ENCODE results near the gene C5orf58.

The C5orf58 gene, protein sequence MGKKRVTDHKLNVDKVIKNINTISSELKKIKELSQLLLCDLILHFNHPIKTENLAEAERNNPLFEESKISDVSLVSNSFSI

DNA sequence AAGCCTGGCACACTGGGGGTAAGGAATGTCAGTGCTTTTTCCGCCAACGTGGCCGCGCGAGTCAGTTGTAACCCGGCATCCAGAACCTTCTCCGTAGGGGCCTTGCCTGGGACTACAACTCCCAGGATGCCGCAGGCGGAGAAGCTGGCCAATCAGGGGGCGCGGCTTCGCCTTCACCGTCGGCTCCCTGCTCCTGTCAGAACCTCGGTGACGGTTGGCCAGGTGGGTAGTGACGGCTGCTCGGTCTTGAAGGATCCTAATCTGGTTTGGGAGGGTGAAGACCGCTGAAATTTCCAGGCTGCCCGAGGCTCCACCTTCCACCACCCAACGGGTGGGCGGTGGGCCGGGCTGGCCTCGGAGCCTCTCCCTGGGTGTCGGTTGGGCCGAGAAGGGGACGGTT is at the start of gene C5orf58:
C5orf58 (plus strand) TSS at position 200 of the 400 bp plus-strand sequence. CDS start 1,992 bp downstream, outside the sequence.
- in situ Hi-C loops (cut with HindIII; ENCODE audit: low sequenced_read_pairs), result no loop called here

DNA sequence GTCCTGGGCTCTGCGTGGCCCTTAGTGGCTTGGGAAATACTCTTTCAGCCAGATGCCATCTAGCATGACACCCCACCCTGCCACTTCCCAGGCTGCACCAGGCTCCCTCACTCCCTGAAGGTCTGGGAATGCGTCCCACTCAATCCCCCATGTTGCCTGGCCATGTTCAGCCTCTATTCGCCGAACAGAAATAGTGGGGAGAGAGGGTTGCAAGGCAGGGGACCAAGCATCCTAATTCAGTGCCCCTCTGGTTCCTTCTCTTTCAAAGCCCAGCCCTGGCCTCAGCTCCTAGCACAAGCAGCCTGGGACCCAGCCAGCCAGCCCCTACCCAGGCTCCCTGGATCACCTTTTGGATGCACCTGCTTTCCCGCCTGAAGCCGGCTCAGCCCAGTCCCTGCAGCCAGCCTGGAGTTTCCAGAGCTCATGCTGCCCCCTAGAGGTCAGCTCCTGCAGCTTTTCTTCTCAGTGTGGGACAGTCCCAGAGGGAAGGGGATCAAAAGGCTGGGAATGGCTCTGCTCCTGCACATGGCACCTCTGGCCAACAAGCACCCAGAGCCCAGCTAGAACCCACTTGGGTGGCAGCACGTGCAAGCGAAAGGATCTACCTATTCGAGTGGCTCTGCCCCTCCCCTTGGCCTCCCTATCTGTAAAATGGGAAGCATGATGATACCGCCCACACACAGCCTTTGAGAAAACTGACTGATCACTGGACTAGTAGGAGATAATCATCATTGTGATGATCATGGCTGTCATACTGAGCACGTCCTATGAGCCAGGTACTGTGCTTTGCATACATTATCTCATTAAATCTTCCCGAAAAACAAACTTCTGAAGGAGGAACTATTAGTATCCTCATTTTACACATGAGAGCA is 48.7 kb upstream of the C5orf58 start:
- in situ Hi-C loops (cut with HindIII; ENCODE audit: low sequenced_read_pairs), result no loop called here

DNA sequence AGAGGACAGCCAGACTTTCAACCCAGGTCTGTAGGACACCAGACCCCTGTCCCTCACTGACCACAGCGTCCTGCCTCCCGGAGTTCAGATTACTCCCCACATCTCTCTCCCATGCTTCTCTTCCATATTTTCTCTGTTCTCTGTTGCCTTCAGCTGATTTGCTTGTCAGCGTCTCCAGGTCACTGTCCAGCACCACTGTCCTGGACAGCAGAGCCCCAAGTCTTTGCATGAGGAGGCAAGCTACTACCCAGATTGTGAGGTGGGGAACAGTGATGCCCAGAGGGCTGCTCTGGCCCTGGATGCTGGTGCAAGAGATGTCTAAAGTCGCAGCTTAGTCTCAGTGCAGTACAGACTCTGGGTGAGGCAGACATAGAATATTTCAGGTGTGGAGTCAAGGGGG is 48.0 kb upstream of the C5orf58 start:
- in situ Hi-C loops (cut with HindIII; ENCODE audit: low sequenced_read_pairs), result no loop called here

DNA sequence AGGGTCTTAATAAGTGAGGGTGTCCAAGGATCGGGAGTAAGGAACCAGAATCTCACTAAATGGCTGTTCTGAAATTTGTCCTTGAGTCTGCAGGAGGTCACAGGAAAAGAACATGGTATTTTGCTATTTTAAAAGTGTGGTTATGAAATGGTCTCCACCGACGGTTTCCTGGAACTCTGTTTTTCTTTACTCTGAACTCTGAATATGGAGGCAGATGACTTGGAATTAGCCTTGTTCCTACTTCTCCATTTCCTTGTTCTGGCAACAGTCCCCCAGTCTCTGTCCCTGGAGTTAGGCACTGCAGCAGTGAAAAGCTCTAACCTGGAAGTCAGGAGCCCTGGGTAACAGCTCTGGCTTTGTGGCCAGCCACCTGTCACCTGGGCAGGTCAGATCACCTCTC is 46.6 kb upstream of the C5orf58 start:
- in situ Hi-C loops (cut with HindIII; ENCODE audit: low sequenced_read_pairs), result no loop called here

DNA sequence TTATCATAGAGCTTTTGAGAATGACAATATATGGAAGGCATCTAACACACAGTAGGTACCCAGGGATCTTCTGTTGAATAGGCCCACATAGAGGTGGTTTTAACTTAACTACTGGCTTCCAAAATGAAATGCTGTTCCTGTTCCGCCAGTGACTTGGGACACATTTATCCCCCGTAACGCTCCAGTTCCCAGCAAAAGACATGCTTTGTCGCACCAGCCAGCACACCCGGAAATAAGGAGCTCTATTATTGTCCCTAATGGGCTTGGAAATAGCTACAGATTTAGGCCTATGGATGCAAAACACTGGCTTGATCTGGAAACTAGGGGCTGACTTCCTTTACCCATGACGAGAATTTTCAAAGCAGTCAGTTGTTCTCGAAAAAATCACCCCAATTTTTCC is 45.9 kb upstream of the C5orf58 start:
- in situ Hi-C loops (cut with HindIII; ENCODE audit: low sequenced_read_pairs), result no loop called here

DNA sequence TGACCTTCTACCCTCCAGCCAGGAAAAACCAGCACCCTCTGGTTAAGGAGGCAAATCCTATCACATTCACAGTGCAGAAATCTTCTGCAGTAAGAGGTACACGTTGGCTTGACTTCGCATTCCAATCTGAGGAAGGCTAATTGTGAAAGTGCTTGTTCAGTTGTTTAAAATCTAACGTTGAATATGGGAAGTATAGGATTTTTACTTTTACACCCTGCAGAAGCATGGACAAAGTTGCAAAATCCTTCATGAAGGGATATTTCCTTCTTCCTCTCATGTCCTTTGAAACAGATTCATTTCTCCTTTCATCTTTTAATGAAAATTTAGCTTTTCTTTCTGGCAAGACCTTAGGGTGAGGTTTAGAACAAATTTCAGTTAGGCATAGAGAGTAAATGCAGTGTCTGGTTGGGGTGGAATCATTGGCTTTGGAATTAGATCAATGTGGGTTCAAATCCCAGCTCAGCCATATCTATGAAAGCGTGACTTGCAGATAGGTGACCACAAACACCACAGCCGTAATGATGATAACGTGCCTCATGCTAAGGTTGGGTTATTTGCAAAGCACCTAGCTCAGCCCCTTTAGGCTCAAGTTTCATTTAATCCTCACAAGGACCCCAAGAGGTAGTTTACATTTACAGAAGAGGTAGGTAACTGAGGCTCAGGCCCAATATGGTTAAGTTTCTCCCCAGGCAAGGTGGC is 42.2 kb upstream of the C5orf58 start:
- in situ Hi-C loops (cut with HindIII; ENCODE audit: low sequenced_read_pairs), result no loop called here

DNA sequence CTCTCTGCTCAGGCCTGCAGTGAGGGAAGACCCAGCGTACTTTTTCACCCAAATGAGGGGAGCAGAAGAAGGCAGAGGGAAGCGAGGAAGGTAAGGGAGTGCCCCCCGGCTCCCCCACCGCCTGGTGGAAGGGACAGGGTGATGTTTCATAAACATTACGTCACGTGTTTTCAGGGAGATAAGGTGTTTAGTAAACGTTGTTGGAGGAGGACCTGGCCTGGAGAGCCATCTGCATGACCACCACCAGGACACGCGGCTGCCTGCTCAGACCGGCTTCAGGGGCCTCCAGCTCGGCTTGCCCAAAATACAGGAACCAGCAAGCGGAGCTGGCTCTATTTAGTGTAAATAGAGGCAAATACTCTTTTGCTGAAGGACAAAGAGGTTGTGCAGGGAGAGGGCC is 40.0 kb upstream of the C5orf58 start:
- in situ Hi-C loops (cut with HindIII; ENCODE audit: low sequenced_read_pairs), result no loop called here

DNA sequence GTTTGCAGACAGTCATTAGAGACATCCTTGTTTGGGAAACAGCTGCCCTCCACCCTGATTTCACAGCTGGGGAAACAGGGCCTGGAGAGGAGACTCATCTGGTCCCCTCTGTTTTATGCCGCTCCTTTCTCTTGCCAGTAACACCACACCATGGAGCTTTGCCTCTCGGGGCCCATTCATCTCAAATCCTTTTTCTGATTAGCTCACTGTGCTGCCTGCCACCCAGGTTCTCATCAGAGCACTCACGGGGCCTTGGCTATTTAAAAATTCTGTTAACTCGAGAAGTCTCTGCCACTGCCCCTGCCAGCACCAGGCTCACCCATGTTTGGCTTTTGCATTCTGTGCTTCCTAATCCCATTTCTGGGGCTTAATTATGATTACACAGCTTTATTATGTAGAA is 36.8 kb upstream of the C5orf58 start:
- in situ Hi-C loops (cut with HindIII; ENCODE audit: low sequenced_read_pairs), result no loop called here

DNA sequence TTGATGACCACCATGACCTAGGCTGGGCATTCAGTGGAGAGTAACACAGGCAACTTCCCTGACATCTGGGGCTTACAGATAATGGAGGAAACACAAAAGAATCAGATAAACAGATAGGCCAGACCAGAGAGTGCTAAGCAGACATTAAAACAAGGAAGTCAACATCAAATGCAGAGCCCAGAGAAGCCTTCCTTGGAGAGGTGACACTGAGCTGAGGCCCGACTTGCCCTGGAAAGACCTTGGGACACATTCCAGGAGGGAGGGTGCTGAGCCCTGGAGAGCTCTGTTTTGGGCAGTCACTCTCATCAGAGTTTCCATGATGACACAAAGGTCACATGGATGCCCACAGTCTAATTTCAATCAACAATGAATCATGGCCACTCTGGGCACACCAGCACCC is 31.9 kb upstream of the C5orf58 start:
- in situ Hi-C loops (cut with HindIII; ENCODE audit: low sequenced_read_pairs), result loop anchor here (10.0 kb wide), 1 partner anchor 106 kb away; no protein-coding TSS in a partner anchor

DNA sequence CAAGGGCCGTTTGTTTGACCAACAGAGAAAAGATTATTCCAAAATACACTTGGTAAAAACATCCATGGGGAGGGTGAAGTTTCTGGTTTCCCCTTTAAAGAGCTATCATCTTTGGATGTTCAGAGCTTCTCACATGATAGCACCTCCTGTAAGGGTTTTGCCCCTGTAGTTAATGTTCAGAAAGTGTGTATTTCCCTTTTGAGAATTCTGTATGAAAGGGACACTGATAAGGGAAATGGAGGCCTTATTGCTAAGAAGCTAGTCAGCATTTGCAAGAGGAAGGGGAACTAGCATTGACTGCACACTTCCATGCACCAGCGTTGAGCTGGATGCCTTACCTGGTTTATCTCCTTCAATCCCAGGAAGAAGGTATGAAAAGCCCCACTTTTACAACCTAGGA is 31.5 kb upstream of the C5orf58 start:
- in situ Hi-C loops (cut with HindIII; ENCODE audit: low sequenced_read_pairs), result loop anchor here (10.0 kb wide), 1 partner anchor 107 kb away; no protein-coding TSS in a partner anchor

DNA sequence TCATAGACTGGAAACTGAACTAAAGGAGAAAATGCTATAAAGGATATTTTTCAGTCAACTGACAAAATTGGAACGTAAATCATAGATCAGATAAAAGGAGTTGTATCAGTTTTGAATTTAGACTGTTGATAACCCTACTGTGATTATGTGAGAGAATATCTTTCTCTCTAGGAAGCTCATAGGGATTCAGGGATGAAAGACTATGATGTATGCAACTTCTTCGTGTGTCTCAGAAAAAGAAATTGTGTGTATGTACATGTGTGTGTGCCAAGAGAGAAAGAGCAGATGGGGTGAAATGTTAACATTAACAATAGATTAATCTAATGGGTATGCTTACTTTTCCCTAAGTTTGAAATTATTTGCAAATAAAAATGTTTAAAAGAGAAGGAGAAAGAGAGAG is 30.7 kb upstream of the C5orf58 start:
- in situ Hi-C loops (cut with HindIII; ENCODE audit: low sequenced_read_pairs), result loop anchor here (10.0 kb wide), 1 partner anchor 107 kb away; no protein-coding TSS in a partner anchor

DNA sequence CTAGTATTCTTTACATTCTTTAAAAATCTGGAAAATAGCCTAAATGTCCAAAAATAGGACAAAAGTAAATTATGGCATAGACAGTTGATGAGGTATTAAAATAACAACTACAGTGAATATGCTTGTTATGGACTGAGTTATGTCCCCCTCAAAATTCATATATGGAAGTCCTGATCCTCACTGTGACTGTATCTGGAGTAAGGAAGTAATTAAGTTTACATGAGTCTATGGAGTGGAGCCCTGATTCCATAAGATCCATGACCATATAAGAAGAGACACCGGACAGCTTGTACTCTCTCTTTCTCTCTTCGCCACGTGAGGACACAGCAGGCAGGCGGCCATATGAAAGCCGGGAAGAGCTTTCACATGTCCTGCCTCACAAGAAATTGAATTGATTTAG is 28.6 kb upstream of the C5orf58 start:
- in situ Hi-C loops (cut with HindIII; ENCODE audit: low sequenced_read_pairs), result loop anchor here (10.0 kb wide), 1 partner anchor 109 kb away; no protein-coding TSS in a partner anchor

DNA sequence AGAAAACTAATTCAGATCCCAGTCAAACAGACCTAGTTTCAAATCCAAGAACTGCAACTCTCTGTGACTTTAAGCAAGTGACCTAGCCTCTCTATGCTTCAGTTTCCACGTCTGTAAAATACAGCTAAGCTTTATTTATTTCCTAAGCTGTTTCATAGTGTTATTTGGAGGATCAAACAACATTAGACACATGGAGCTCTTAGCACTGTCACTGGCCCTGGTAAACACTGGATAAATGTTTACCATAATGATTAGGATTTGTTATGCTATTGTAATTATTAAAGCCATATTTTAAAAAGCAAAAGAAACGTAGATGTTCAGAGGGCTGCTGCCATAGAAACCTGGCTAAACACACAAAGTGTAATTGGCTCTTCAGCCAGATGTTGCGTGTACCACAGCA is 26.6 kb upstream of the C5orf58 start:
- in situ Hi-C loops (cut with HindIII; ENCODE audit: low sequenced_read_pairs), result loop anchor here (10.0 kb wide), 1 partner anchor 111 kb away; no protein-coding TSS in a partner anchor

DNA sequence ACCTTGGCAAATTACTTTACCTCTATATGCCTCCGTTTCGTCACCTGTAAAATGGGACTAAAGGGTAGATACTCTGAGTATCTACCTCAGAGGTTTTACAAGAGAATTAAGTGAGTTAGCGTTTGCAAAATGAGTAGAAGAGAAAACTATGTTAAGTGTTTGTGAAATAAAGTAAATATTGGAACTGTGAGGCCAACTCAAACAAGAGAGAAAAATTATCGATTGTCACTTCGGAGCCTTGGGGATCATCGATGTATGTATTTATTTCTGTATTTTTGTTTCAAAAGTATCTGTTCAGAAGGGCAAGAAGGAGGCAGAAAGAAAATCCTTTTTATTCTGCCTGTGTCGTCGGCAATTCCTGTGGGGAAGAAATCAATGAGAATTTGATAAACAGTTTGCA is 25.8 kb upstream of the C5orf58 start:
- in situ Hi-C loops (cut with HindIII; ENCODE audit: low sequenced_read_pairs), result loop anchor here (10.0 kb wide), 1 partner anchor 112 kb away; no protein-coding TSS in a partner anchor

DNA sequence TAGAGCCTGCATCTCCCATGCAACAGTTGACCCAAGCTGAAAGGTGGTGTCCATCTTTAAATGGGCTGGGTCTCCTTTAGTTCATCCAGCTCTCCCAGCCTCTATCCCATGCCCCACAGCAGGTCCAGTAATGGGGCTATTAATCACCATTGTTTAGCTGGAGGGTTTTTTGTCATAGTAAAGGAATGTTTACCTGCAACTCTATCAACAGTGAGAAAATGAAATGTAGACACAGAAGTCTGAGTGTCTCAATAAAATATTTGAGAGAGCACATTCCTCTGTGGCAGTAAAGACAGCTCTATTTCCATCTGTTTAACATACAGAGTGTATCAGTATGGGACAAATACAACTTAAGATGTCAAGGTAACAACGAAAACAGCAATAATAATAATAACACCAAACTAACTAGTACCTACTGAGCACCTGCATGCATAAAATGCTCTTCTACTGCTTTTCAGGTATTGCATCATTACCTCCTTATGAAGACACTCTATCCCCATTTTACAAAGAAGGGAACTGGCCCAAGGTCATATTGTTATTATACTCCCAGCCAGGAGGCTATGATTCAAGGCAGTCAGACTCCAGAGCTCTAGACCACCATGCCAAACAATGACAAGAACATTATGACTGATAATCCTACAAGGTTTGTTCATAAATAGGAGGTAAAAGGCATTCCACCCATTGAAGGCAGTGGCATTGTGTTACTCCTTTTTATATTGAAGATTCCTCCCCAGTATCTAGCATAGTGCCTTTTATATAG is 21.0 kb upstream of the C5orf58 start:
- in situ Hi-C loops (cut with HindIII; ENCODE audit: low sequenced_read_pairs), result no loop called here

DNA sequence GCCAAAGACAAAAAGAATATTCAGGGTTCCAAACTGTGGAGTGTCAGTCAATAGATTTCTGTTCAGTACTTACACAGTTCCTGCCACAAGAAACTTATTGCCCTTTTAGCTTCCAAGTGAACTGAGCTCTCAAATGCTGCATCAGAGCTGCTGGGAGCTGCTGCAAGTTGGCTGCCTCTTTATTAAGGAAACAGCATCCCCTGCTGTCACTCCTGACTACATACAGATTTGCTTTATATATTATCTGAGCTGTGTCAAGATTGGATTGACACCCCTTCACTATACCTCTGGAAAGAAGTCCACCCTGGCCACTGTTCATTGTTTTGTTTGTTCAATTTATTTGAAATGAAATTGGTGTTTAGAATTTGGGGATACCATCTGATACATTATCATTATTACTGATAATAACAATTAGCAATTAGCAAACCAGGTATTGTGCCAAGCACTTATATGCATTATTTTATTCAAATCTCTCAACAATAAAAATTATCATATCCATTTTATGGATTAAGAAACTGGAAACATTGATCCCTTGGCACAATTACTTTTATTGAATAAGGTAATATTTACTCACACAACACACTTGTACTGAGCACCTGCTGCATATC is 16.4 kb upstream of the C5orf58 start:
- in situ Hi-C loops (cut with HindIII; ENCODE audit: low sequenced_read_pairs), result no loop called here

DNA sequence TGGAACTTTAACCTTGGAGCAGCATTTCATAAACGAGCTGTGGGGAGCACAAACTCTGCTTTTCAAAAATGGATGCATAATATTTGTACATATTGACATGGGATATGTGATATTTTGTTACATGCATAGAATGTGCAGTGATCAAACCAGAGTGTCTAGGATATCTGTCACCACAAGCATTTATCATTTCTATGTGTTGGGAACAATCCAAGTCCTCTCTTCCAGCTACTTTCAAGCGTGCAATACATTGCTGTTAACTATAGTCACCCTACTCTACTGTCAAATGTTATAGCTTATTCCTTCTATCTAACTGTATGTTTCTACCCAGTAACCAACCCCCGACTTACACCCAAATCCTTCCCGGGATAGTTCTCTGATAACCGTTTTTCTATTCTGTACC is 15.0 kb upstream of the C5orf58 start:
- in situ Hi-C loops (cut with HindIII; ENCODE audit: low sequenced_read_pairs), result no loop called here

DNA sequence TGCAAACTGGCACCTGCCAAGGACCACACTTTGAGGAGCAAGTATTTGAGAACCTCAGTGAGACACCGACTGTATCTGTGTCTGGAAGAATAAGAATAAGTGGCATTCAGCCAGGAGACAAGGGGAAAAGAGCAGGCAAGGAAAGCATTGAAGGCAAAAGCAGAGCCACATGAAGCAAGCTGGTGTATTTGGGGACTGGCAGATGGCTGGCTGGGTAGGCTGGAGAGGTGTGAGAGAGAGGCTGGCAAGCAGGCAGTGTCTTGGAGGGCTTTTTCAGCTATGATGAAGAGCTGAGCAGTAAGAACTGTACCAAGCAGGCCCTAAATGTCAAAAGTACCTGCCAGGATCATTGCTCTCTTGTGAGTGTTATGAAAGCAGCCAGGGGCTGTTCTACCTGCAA is 14.1 kb upstream of the C5orf58 start:
- in situ Hi-C loops (cut with HindIII; ENCODE audit: low sequenced_read_pairs), result no loop called here

DNA sequence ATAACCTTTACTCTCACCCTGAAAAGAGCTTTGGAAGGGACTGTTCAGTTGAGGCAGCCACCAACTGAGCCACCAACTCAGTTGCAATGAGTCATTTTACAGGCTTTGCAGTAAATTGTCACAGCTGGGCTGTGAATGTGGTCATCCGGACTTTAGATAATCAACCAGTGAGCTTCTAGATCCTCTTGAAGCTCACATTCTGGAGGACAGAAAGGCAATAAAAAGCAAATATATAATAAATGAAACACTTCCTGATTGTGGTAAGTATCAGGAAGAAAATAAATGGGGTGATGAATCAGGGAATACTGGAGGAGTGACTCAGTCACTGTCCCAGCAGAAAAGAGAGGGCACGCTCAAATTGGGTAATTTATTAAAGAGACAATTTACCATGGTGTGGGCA is 13.2 kb upstream of the C5orf58 start:
- in situ Hi-C loops (cut with HindIII; ENCODE audit: low sequenced_read_pairs), result no loop called here

DNA sequence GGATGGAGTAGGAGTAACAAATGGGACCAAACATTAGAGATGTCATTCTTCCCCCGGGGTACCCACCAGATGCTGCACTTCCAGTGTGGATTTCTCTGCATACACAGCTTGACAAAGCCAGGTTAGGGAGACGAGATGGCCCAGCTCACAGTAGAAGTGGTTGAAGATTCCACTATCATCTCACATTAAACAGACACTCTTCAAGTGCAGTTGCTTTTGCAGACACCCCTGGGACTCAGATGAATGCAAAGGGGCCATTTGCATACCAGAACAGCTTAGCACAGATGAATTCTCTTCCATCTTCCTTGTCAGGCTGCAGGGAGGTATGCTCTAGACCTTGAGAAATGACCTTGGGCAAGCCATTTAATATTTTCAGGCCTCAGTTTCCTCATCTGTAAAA is 12.6 kb upstream of the C5orf58 start:
- in situ Hi-C loops (cut with HindIII; ENCODE audit: low sequenced_read_pairs), result no loop called here

Data from DLD1 (cell line).